ENCODE results near the gene NXPH2.

GRCh38 chr2:138670734-138671133 lies 109.5 kb downstream of the NXPH2 start:
- TF ChIP-seq CTCF (IDR thresholded peaks at IDR 0.05 in 4 of 5, conservative IDR thresholded peaks at IDR 0.05 in 1 of 5) (no peak), POLR2A (IDR thresholded peaks at IDR 0.05) (no peak)

Data from gastrocnemius medialis (tissue), 4 donors.